Measurements from ENCODE around the gene APOBR. TPM values are rescaled to one million over a fixed set of nuclear protein-coding genes. Genes with fewer than 3 reads are reported as not detected.

APOBR gene
- total and polyA plus RNA-seq, 2 experiments from 2014 or later: 0.13 to 0.22 TPM

GRCh38 chr16:28504707-28505404 lies 10.4 kb downstream of the APOBR start:
- Histone ChIP-seq H3K4me2 (no peak overlapping the region), H2AFZ (no peak overlapping the region)
- 73% methylated on average over 8 of the region's 8 CpGs for WGBS (ENCODE audit: low lambda C conversion rate, missing lambda C conversion rate)

GRCh38 chr16:28505489-28506137 lies 11.2 kb downstream of the APOBR start:
- no peak overlapping the region for H3K27ac ChIP-seq
- H3K9me2 ChIP-seq (replicated peaks; ENCODE audit: insufficient read depth): no peaks in the 10 kb centered on the region
- no peak overlapping the region for H3K4me2 ChIP-seq
- WGBS (ENCODE audit: low lambda C conversion rate, missing lambda C conversion rate): 72% methylated on average over 14 of the region's 14 CpGs
- H4K20me1 ChIP-seq (ENCODE audit: insufficient read depth, poor library complexity, severe bottlenecking): no peaks in the 10 kb centered on the region
- no peak overlapping the region for H2AFZ ChIP-seq
- no peak overlapping the region for H3K4me3 ChIP-seq
- no peaks in the 10 kb centered on the region for H3K36me3 ChIP-seq (replicated peaks; ENCODE audit: insufficient read depth, low read depth)
- TF ChIP-seq EZH2phosphoT487 (IDR thresholded peaks at IDR 0.05; ENCODE audit: low read depth, severe bottlenecking, unreplicated experiment) (no peak), EZH2 (IDR thresholded peaks at IDR 0.05; ENCODE audit: borderline replicate concordance) (no peak), CTCF (IDR thresholded peaks at IDR 0.05; ENCODE audit: poor library complexity) (no peak)
- no peak for DNase-seq (ENCODE audit: low spot score)
- H3K9me3 ChIP-seq (ENCODE audit: low read depth): no peaks in the 10 kb centered on the region
- no peaks in the 10 kb centered on the region for H3K79me2 ChIP-seq
- no peaks in the 10 kb centered on the region for H3K27me3 ChIP-seq
- no peaks in the 10 kb centered on the region for H3K4me1 ChIP-seq (ENCODE audit: insufficient read depth)

More at GRCh38 chr16:28504707-28505404, 10.4 kb downstream of the APOBR start:
- Histone ChIP-seq H3K79me2 (no peaks in the 10 kb centered on the region), H3K27ac (no peak overlapping the region), H3K4me1 (ENCODE audit: insufficient read depth) (no peaks in the 10 kb centered on the region), H3K36me3 (replicated peaks; ENCODE audit: insufficient read depth, low read depth) (no peaks in the 10 kb centered on the region), H3K4me3 (no peak overlapping the region), H3K27me3 (no peaks in the 10 kb centered on the region), H4K20me1 (ENCODE audit: insufficient read depth, poor library complexity, severe bottlenecking) (no peaks in the 10 kb centered on the region), H3K9me3 (ENCODE audit: low read depth) (no peaks in the 10 kb centered on the region), H3K9me2 (replicated peaks; ENCODE audit: insufficient read depth) (no peaks in the 10 kb centered on the region)
- DNase-seq (ENCODE audit: low spot score): no peak
- TF ChIP-seq EZH2phosphoT487 (IDR thresholded peaks at IDR 0.05; ENCODE audit: low read depth, severe bottlenecking, unreplicated experiment) (no peak), EZH2 (IDR thresholded peaks at IDR 0.05; ENCODE audit: borderline replicate concordance) (no peak), CTCF (IDR thresholded peaks at IDR 0.05; ENCODE audit: poor library complexity) (no peak)

GRCh38 chr16:28511031-28511430 lies 16.6 kb downstream of the APOBR start:
- WGBS (ENCODE audit: low lambda C conversion rate, missing lambda C conversion rate): 80% methylated on average over 3 of the region's 3 CpGs
- Histone ChIP-seq H3K4me2 (no peak overlapping the region), H2AFZ (no peak overlapping the region), H3K79me2 (no peaks in the 10 kb centered on the region), H3K9me2 (replicated peaks; ENCODE audit: insufficient read depth) (no peaks in the 10 kb centered on the region), H3K9me3 (ENCODE audit: low read depth) (no peaks in the 10 kb centered on the region), H3K4me3 (no peak overlapping the region), H3K4me1 (ENCODE audit: insufficient read depth) (no peaks in the 10 kb centered on the region), H3K27me3 (no peaks in the 10 kb centered on the region), H4K20me1 (ENCODE audit: insufficient read depth, poor library complexity, severe bottlenecking) (no peaks in the 10 kb centered on the region), H3K27ac (no peak overlapping the region), H3K36me3 (replicated peaks; ENCODE audit: insufficient read depth, low read depth) (no peaks in the 10 kb centered on the region)
- TF ChIP-seq EZH2 (IDR thresholded peaks at IDR 0.05; ENCODE audit: borderline replicate concordance) (no peak), CTCF (IDR thresholded peaks at IDR 0.05; ENCODE audit: poor library complexity) (no peak), EZH2phosphoT487 (IDR thresholded peaks at IDR 0.05; ENCODE audit: low read depth, severe bottlenecking, unreplicated experiment) (no peak)
- DNase-seq (ENCODE audit: low spot score): no peak
